RPMI8226 (cell line): ENCODE results near the gene NPAS3.

Experiments used
- DNase-seq: peaks from one replicate; pipeline ENCODE4 v3.0.0-alpha.2; 2015

Gene NPAS3

DNA sequence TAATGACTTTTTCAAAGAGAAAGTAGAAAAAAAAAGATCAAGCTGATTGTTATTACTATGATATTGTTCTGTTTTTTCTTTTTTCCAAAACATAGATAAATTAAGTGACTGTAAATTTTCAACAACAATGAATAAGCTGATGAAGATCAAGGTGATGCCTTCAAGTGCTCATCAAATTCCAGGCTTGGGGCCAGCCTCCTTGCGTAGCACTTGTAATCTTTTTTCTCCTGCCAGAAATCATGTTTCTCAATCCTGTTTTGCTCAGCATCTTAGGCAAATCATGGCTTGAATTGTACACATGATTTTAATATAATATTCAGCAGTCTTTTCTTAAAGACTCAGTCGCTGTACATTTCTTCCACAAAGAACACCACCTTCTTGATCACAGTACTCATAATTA lies 333.2 kb downstream of the NPAS3 start:
- no peak for DNase-seq

- DNase-seq = no peak
Measured at GRCh38 chr14:33273978-33274377, 335.3 kb downstream of the NPAS3 start.

DNA sequence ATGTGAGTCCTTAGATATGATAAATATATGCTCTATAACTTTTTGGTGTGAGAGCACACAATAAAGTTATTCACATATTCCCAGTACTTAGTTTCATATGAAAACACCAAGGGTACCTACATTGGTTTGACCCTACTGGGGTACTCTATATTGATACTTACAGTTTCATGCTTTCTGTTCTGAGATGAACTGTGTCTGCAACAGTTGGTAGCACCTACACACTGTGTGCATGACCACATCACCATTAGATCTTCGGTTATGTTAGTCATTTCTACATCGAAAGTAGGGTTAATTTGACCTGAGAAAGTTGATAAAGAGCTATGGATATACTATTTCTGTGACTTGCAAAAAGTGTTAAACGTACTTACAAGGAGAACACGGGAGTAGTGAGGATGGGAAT lies 337.2 kb downstream of the NPAS3 start:
- no peak for DNase-seq

DNA sequence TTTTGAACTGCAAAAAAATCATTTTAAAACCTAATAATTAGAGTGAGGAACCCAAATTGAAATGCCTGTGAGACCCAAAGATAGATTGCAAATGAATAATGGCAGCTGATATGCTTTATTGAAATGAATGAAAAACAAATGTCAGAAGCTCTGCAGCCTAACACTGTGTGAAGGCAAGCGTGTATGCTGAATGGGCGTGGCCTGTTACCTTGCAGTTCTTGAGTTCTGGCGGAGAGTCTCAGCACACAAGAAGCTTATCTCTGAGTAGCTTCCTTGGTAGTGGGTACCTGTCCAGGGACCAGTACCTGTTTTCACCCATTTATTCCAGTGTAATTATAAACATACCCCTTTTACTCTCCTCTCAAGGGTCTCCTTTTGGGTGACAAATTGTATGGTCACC lies 341.2 kb downstream of the NPAS3 start:
- DNase-seq = no peak

- no peak for DNase-seq
Measured at GRCh38 chr14:33280646-33281045, 342.0 kb downstream of the NPAS3 start.

DNA sequence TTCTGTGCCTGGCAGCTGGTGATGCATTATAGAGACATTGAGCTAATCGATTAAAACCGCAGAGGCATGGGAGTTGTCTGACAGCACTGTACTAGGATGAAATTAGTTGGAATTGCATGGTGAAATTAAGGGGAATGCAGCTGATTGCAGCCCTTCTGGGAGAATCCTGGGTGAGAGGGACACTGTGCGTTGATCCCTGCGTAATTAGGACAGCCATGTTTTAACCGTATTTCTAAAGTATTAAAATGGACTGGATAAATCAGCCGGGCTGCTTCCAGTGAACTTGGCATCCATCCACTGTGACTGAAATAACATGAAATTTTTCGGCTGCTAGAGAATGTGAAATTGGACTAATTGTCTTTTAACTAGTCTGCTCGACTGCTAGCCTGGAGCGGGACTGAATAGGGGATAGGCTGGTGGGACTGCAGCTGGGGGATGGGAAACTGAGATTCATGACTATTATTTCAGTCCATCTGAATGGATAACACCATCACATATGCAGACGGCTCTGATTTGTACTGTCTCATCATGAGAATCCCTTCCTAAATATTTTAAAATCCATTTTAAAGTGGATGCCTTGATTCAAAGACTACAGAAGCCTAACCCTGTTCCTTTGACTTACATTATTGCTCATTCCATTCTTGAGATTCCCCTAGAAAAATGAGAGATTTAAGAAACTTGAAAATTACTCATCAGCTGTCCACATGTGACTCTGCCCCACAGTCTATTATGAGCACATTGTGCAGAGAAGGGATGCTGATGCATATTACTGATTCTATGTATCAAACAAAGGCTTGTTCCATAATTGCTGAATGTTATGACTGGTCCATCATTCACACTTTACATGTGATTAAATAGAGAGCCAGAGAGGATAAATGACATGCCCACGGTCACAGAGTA lies 343.9 kb downstream of the NPAS3 start:
- no peak for DNase-seq

DNA sequence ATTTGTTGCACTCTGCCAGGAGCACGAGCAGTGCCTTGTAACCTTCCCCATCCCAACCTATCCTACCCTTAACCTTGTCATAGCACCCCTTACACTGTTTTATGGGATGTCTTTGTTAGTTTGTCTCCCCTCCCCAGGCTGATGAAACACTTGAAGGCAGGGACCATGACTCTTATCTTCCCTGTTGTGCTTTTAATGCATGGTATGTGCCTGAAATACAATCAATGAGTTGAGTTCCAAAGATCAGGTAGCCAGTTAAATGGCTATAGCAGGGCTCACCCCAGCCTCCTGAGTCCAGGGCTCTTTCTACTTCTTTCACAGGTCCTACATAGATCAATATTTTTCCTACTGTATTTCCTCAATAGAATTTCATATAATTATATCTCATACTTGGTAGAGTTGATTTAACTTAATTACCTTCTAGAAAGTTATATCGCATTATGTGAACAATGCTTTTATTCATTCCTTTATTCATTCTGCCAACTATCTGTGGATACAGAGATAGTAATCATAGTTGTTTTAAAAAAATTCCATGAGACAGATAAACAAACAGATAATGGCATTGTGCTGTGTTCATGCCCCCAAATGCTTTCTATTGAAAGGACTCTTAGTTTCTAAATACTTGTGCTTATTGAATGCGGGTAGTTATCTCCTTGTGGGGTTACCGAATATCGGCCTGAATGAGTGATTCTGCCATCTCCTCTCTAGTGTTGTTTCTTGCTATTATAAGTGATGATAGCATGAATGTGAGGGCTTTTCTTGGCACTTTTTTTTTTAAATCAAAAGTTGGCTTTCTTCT lies 347.4 kb downstream of the NPAS3 start:
- no peak for DNase-seq

DNA sequence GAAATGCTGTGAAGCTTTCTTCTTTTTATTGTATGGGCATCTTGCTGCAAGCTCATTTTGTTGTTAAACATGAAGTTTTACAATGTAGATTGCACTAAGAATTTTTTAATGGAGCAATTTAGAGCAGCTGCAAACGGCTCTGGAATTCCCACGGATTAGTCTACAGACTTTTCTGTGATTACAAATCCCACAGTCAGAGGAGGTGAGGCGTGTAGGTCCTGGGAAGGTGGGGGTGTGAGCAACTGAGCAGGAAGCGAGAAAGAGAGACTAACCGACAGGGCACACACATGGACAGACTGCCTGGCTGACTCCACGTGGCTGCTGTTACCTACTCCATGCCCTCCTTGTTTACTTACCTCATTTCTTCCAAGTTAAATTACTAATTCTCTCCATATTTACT lies 348.5 kb downstream of the NPAS3 start:
- DNase-seq = no peak

- no peak for DNase-seq
Measured at GRCh38 chr14:33290641-33291040, 352.0 kb downstream of the NPAS3 start.

DNA sequence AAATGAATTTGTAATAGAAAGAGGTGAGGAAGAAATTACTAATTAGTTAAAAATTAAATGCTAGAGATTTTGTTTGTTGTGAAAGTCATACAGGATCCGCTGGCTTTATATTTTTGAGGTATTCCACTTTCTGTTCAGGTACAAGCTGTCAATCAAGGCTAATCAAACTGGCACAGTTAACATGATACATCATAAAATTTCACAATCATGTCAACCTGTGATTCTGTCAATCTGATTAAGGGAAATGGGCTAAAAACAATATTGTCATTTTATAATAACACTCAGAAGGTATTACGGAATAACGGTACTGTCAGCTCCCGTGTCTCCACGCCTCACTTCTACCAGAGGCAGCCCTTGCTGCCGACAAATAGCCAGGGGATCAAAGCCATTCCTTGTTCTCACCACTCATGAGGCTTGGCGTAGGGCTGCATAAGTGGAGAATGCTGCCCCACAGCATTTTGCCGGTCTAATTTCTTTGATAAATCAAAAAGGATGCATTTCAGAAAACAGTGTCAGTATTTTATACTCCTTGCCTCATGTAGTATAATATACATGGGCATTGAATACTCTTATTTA lies 352.9 kb downstream of the NPAS3 start:
- no peak for DNase-seq

DNA sequence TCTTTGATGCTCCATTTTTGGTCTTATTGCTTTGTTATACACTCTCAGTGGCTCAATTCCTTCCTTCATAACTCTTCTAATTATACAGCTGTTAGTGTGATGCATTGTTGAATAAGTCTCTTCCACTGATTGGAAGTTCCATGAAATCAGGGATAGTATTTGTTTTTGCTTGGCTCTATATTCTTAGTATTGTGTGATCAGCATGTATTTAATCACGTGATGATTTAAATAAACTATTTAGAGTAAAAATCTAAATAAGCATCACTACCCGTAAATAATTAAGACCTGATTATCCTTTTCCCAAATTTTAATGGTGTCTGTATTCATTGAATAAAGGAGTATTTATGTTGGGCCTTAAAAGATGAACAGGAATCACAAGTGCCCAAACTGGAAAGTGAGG lies 355.7 kb downstream of the NPAS3 start:
- no peak for DNase-seq

DNA sequence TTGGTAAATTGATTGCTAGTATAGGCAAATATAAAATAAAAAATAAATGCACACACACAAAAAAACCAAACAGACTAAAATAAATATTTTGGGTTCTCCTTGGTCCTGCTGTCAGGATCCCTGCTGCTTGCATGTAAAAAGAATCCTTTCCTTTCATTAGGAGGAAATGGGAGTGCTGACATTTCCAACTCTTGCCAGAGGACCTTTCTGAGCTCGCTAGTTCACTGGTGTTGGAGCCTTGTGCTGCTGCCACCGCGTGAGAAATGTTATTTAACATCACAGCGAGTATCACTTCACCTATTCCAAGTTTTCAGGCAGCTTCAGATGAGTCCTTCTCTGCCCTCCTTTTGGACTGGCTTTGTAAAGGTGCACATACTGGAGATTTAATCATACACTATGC lies 358.9 kb downstream of the NPAS3 start:
- no peak for DNase-seq

- DNase-seq = no peak
Measured at GRCh38 chr14:33307691-33308251, 369.1 kb downstream of the NPAS3 start.

GRCh38 chr14:33309106-33309505 lies 370.4 kb downstream of the NPAS3 start:
- DNase-seq = no peak

- no peak for DNase-seq
Measured at GRCh38 chr14:33315217-33315616, 376.5 kb downstream of the NPAS3 start.

DNA sequence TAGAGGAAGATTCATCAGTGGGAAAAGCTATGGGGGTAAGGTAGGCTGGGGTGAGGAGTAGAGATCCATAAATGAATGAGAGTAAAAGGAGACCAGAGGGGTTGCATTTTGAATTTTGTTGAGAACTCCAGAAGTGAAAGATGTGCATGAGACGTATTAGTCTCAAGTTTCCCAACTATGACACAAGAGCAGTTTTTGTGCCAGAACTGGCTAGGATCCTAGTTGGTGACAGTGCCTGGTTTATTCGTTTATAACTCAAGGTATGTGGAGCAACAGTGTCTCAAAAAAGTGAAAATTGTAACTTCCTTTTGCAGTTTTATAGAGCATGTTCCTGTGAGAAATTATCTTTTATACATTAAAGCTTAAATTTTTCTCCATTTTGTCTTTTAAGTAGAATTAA lies 377.0 kb downstream of the NPAS3 start:
- no peak for DNase-seq

DNA sequence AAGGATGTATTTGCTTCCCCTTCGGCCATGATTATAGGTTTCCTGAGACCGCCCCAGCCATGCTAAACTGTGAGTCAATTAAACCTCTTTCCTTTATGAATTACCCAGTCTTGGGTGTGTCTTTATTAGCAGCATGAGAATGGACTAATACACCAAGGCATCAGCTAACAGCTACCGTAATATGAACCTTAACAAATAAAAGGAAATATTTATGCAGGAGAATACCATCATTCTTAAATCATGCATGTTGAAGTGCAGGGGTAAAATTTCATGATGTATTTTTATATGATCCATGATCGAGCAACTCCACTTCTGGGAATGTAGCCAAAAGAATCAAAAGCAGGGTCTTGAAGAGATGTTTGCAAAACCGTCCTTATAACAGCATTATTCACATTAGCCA lies 379.0 kb downstream of the NPAS3 start:
- DNase-seq = no peak

DNA sequence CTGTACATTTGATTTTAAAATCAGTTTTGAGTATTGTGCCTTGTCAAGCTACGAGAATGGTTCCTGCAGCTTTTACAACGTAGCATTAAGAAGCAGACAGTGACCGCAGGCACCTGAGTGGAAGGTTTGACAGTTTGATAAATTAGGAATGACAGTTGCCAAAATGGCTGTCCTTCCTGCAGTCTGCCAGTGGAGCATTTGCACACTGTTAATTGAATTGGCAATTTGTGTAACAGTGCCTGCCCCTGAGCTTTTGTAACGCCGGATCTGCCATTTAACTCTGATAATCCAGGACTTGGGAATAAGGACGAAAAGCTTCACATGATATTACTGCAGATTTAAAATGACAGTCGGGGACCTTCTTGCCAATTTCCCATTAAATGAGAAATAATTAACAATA lies 385.3 kb downstream of the NPAS3 start:
- no peak for DNase-seq

DNA sequence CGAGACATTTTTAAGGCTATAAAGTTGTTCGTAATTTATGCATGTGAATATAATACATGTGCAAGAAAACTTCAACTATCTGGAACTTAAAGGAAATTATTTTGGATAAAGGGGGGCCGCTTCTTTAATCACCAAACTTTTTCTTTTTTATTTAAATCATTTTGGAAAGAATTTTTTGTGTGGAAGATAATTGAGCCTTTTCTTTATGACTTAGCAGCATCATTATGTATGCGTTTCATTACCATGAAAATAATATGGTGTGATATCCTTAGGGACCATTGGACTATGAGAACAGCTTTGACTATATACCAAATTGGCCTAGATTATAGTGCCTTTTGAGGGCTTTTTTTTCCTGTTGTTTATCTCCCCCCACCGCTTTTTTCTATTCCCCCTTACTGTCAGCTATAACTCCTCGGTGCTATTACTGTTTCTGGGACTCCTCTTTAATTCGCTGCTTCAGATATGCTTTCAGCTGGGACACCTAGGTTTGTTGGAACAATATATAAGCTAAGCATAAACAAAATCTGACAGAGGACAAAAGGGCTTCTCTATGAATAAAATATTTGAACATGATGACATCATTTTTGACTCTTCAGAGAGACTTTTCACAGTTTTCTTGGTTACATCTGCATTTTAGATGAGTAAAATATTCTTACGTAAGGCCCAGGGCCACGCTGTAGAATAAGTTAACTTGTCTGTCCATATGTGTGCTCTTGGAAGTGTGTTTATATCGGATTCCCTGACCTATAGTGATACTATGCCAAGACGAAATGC lies 392.7 kb downstream of the NPAS3 start:
- no peak for DNase-seq

- no peak for DNase-seq
Measured at GRCh38 chr14:33332497-33332896, 393.8 kb downstream of the NPAS3 start.

DNA sequence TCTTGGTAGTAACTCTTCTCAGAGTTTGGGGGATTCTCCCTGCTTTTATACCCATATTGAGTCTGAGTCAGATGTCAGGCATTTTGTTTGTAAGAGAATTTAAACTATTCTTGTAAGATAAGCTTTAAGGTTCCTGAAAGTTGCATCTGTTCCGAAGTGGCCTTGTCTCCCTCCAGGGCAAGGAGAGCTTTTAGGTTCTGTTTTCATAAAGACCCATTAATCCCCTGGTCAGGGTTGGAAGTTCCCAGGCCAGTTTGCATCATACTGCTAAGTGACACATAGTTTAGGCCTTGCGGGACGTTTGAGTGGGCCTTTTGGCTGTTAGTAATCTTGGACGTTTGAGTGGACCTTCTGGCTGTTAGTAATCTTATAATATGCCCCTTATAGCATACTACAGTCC lies 396.7 kb downstream of the NPAS3 start:
- no peak for DNase-seq

GRCh38 chr14:33342299-33342974 lies 403.8 kb downstream of the NPAS3 start:
- no peak for DNase-seq
